Stimulated activated CD8-positive, alpha-beta memory T cell treated with anti-CD3 and anti-CD28 coated beads, Interleukin-15, amount 100 ng/mL, for 48 hours (primary cell): ENCODE results near the gene PBX1.
"Not testable (repeated sequence)": the region's sequence is repeated elsewhere in the genome, so short reads cannot be mapped to it uniquely, and the experiment has no call there.

Experiments
- DNase-seq, 2 donors: peaks; one replicate each; pipeline ENCODE4 v3.0.0-alpha.2; 2020; ENCODE audit warnings: low read depth in 2 of 2

The PBX1 gene

DNA sequence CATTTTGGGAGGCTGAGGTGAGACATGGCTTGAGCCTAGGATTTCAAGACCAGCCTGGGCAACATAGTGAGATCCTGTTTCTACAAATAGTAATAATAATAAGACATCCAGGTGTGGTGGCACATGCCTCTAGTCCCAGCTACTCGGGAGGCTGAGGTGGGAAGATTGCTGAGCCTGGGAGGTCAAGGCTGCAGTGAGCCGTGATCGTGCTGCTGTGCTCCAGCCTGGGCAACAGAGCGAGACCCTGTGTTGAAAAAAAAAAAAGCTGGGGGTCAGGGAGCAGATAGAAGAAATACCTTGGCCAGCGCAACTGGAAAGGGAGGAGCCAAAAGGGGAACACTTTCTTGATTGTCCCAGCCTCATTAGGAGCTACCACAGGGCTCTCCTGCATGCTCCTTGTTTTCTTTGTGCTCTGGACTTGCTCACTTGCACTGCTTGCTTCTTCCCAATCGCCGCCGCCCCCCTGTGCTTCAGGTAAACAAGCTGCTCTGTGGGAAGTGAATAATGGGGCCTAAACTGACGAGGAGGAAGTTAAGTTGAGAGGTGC is 31.1 kb downstream of the PBX1 start:
- DNase-seq = no peak

GRCh38 chr1:164590592-164590991 is 31.6 kb downstream of the PBX1 start:
- DNase-seq = no peak

DNA sequence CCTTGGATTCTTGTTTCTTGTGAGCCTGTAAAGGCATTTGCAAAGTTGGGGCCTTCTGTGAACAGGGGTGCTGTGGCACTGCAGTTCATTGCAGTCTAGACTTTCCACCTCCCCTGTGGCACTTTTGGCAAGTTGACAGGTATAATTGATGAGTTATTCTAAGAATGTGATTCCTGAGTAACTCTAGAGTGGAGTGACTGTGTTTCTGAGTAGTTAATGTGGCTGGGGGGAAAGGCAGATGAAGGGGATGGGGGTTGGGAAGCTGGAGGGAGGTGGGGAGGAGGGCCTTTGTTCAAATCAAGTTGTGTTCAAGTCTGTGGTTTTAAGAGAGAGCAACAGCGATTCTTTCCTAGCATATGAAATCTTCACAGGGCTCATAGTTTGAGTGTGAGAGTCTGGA is 32.9 kb downstream of the PBX1 start:
- DNase-seq = no peak

GRCh38 chr1:164592634-164593033 is 33.6 kb downstream of the PBX1 start:
- no peak for DNase-seq

- no peak for DNase-seq
Observed at GRCh38 chr1:164595212-164595611, 36.2 kb downstream of the PBX1 start.

DNA sequence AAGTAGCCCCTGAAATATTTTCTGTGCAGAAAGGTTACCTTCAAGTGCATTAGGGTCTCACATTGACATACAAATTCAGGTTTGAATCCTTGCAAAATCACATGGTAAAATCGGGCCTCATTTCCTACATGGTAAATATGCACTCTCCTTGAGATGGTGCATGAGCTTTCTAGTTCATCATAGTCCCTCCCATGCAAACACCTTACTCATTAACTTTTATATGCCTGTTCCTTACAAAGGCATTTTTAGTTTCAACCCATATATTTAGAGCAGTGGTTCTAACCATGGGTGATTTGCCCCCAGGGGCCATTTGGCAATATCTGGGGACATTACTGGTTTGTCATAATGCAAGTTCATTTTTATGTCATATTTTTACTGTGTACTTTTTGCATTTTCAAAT is 37.2 kb downstream of the PBX1 start:
- DNase-seq = no peak

- no peak for DNase-seq
Observed at GRCh38 chr1:164598719-164599118, 39.7 kb downstream of the PBX1 start.

- no peak for DNase-seq
Observed at GRCh38 chr1:164599272-164599671, 40.3 kb downstream of the PBX1 start.

DNA sequence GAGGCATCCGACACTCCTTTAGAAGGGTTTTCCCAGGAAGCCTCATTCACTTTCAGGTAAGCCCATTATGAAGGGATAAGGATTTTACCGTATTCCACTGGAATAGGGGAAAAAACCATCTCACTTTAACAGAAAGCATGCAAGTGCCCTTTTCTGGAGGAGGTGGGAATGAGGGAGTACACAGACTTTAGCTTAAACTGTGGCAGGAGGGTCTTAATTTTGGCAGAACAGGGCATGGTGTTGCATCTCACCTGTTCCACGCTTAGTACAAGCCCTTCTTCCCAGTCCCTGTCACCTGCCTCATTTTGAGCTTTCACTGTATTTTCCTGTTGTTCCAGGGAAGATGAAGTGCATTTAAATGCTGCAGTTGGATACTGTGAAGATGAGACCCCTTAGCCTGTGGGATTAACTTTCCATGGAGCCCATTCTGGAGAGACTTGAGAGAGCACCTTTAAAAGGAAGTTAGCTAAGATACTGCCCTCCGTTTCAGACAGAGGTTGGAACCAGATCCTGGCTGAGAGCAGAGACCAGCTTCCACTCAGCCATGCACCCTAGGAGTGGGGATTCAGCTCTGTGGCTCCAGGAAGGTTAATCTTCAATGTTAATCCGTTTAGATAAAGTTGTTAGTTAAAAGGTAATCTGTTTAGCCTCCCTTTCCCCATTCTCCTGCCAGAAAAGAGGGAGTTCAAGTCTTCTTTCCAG is 42.6 kb downstream of the PBX1 start:
- DNase-seq = no peak

DNA sequence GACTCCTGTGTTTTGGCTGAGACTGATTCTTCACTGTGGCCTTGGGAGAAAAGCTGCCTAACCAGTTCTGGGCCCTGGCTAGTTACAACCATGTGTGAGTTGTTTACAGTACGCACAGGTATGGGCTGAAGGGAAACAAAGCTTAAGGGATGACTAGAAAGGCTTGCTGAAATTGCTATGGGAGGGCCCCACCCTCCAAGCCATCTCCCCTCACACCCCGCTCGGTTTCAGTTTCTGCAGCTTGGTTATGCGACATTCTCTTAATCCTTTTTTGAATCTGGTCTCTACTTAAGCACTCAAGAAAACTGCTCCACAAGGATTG is 43.1 kb downstream of the PBX1 start:
- DNase-seq = no peak

GRCh38 chr1:164602480-164603093 is 43.6 kb downstream of the PBX1 start:
- DNase-seq = no peak

DNA sequence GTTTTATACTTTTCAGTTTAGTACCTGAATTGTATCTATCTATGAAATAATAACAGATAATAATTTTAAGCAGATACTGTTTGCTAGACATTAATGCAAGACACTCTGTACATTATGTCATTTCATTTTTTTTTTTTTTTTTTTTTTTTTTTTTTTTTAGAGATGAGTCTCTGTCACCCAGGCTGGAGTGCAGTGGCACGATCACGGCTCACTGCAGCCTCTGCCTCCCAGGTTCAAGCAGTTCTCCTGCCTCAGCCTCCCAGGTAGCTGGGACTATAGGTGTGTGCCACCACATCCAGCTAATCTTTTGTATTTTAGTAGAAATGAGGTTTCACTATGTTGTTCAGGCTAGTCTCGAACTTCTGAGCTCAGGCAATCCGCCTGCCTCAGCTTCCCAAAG is 44.8 kb downstream of the PBX1 start:
- DNase-seq = not testable (repeated sequence)

DNA sequence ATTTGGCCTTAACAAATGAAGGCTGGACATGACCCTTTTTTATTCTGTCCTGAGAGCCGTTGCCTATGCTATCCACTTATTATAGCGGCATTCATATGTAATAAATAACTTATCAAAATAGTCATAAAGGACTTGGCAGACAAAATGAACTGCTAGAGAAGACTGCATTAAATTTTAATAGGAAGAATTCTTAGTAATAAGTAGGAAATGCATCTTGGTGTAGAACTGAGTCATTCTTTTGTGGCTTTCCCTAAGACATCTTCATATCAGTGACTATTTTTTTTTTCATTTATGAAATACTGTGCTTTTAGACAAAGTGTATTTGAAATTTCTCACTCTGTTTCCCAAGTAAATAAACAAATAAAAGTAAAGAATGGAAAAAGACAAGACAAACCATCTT is 45.6 kb downstream of the PBX1 start:
- DNase-seq = no peak

- DNase-seq = no peak
Observed at GRCh38 chr1:164605254-164606091, 46.5 kb downstream of the PBX1 start.

GRCh38 chr1:164607351-164607750 is 48.4 kb downstream of the PBX1 start:
- DNase-seq = no peak

- DNase-seq = no peak
Observed at GRCh38 chr1:164608651-164609057, 49.7 kb downstream of the PBX1 start.

- no peak for DNase-seq
Observed at GRCh38 chr1:164609089-164609488, 50.1 kb downstream of the PBX1 start.

- no peak for DNase-seq
Observed at GRCh38 chr1:164610538-164611222, 51.7 kb downstream of the PBX1 start.

DNA sequence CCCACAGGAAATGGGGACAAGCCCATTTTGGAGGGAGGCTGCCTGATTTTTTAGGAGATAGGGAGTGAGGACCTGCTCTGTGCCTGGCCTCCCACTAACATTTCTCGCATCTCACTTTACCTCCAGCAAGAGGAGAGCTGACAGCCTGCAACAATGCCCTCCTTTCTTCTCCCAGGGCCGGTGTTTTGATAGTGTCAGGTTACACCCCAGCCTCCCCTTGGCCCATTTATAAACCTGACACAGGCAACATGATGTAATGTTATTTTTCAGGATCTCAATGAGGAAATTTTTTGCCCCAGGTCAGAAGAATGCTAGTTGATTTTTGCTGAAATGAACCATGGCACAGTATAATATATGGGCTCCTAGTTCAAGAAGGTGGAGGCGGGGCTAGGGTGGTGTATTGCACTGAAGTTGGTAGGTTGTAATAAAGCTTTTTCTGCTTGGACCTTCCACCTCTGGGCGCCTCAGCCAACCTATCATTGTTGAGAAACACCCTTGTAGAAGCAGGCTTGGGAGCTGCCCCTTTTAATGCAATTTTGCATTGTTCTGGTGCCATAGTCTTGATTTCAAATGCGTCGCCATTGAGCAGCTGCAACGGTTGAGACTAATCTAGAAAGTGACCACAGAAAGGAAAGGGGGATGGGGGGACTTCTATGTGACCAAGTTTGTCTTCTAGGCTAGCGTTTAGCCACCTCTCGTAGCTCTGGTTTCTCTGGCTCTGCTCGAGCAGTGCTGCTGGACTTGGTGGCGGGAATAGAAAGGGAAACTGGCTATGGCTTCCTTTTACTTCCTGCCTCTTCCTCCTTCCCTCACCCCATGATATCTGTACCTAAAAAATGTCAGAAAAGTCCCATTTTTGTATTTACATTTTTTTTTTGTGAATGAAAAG is 53.0 kb downstream of the PBX1 start:
- no peak for DNase-seq

GRCh38 chr1:164613176-164613575 is 54.2 kb downstream of the PBX1 start:
- DNase-seq = no peak

GRCh38 chr1:164614316-164614715 is 55.3 kb downstream of the PBX1 start:
- no peak for DNase-seq
